Keratinocyte (primary cell): ENCODE results near the gene ZFP69. TPM values are rescaled to one million over a fixed set of nuclear protein-coding genes. Genes with fewer than 3 reads are reported as not detected.

Source experiments
- DNase-seq: peaks from one replicate; pipeline ENCODE4 v3.0.0-alpha.2; 2011; ENCODE audit warnings: low read depth, missing footprints, low spot score
- FAIRE-seq: peaks from 2 replicates; lab custom pipeline; 2011; peaks lifted over from hg19 to GRCh38; lab: Jason Lieb, UNC
- H2AFZ ChIP-seq: 2 replicates; pipeline ENCODE4 v1.6.0; 2012; ENCODE audit warnings: low read length, control low read depth, inconsistent platforms; ENCODE audit not compliant: control insufficient read depth
- H3K27ac ChIP-seq: 2 replicates; pipeline ENCODE4 v1.5.1; 2011; ENCODE audit warnings: low read length; ENCODE audit not compliant: control insufficient read depth, insufficient read depth
- H3K27me3 ChIP-seq: 3 replicates; pipeline ENCODE4 v1.6.0; 2011; ENCODE audit warnings: low read length; ENCODE audit not compliant: control insufficient read depth, insufficient read depth; ENCODE audit errors: extremely low read depth
- H3K36me3 ChIP-seq, 2 experiments: 2 replicates in 1 of 2; 3 replicates in 1 of 2; pipeline ENCODE4 v1.5.1; 2011; ENCODE audit warnings: low read length in 2 of 2, mild to moderate bottlenecking in 1 of 2; ENCODE audit not compliant: control insufficient read depth in 2 of 2, insufficient read depth in 2 of 2; ENCODE audit errors: extremely low read depth in 1 of 2
- H3K4me1 ChIP-seq: 3 replicates; pipeline ENCODE4 v1.5.1; 2011; ENCODE audit warnings: low read length; ENCODE audit not compliant: control insufficient read depth, insufficient read depth; ENCODE audit errors: extremely low read depth
- H3K4me2 ChIP-seq: 3 replicates; pipeline ENCODE4 v1.6.0; 2011; ENCODE audit warnings: low read depth, low read length; ENCODE audit not compliant: control insufficient read depth, insufficient read depth; ENCODE audit errors: extremely low read depth
- H3K4me3 ChIP-seq, 3 experiments: fragments of 200-600 bp in 1 of 3; sonication (generic) in 1 of 3; 2 replicates in 2 of 3; 3 replicates in 1 of 3; pipeline ENCODE4 v1.5.1; 2011 to 2016; ENCODE audit warnings: low read length in 3 of 3, mild to moderate bottlenecking in 3 of 3, control low read depth in 2 of 3, inconsistent platforms in 1 of 3, low read depth in 1 of 3, mixed read lengths in 1 of 3, mixed run types in 1 of 3, moderate library complexity in 1 of 3; ENCODE audit not compliant: control insufficient read depth in 2 of 3, insufficient read depth in 2 of 3; ENCODE audit errors: extremely low read depth in 1 of 3
- H3K79me2 ChIP-seq: 2 replicates; pipeline ENCODE4 v1.6.0; 2012; ENCODE audit warnings: low read length; ENCODE audit not compliant: control insufficient read depth, insufficient read depth
- H3K9ac ChIP-seq: 3 replicates; pipeline ENCODE4 v1.6.0; 2011; ENCODE audit warnings: low read length; ENCODE audit not compliant: control insufficient read depth, insufficient read depth; ENCODE audit errors: extremely low read depth
- H3K9me1 ChIP-seq: 3 replicates; pipeline ENCODE4 v1.6.0; 2011; ENCODE audit warnings: low read length; ENCODE audit not compliant: control insufficient read depth, insufficient read depth; ENCODE audit errors: extremely low read depth
- H3K9me3 ChIP-seq: 2 replicates; pipeline ENCODE4 v1.5.1; 2012; ENCODE audit warnings: low read depth, low read length; ENCODE audit not compliant: control insufficient read depth
- H4K20me1 ChIP-seq: 3 replicates; pipeline ENCODE4 v1.6.0; 2011; ENCODE audit warnings: low read length; ENCODE audit not compliant: control insufficient read depth, insufficient read depth; ENCODE audit errors: extremely low read depth
- CTCF ChIP-seq, 3 experiments: IDR thresholded peaks in 1 of 3; conservative IDR thresholded peaks in 1 of 3; optimal IDR thresholded peaks in 1 of 3; 2 replicates in 2 of 3; 3 replicates in 1 of 3; pipeline versions ENCODE3 to v1.5.1; 2011; ENCODE audit warnings: low read length in 3 of 3, mild to moderate bottlenecking in 3 of 3, moderate library complexity in 2 of 3, control low read depth in 1 of 3, inconsistent platforms in 1 of 3; ENCODE audit not compliant: insufficient read depth in 2 of 3; ENCODE audit errors: extremely low read depth in 1 of 3
- EZH2 ChIP-seq: IDR thresholded peaks from one replicate; pipeline ENCODE4 v1.6.1; 2012; ENCODE audit warnings: inconsistent platforms, mild to moderate bottlenecking, low read length, moderate library complexity
- dilution Hi-C: fragments of 300-500 bp; cut with MboI; formaldehyde crosslinking; loops from one replicate; pipeline ENCODE4 v1.7.0; 2020; ENCODE audit warnings: low sequenced_read_pairs; ENCODE audit not compliant: extremely low pct_ligation_motif_present
- polyA plus RNA-seq, 5 experiments: library from polyadenylated mRNA; depleted of rRNA in 3 of 5; stranded (reverse) in 3 of 5; stranded (forward) in 1 of 5; unstranded in 1 of 5; fragments of >200 nt; gene quantifications; 1 replicate in 1 of 5; 2 replicates in 3 of 5; 3 replicates in 1 of 5; pipeline versions ENCODE4 v1.2.1 to v1.2.3, GENCODE V29; 2011 to 2012; ENCODE audit warnings: missing spikeins in 2 of 5, low read depth in 1 of 5, low replicate concordance in 1 of 5

ZFP69 gene
- polyA plus RNA-seq, 1 donor (not counting 4 experiments of a cell fraction or from before 2014, with no cell fraction given), result 3.5 TPM

- Histone ChIP-seq H3K9me3 (no peaks in the 10 kb centered on the region), H3K27me3 (no peaks in the 10 kb centered on the region), H3K4me1 (no peaks in the 10 kb centered on the region), H3K79me2 (no peaks in the 10 kb centered on the region), H4K20me1 (no peaks in the 10 kb centered on the region), H3K4me2 (no peak overlapping the region), H3K9me1 (no peaks in the 10 kb centered on the region), H3K4me3 (no peak overlapping the region), H3K36me3 (no peaks in the 10 kb centered on the region), H2AFZ (no peak overlapping the region), H3K9ac (no peak overlapping the region), H3K27ac (no peak overlapping the region)
- DNase-seq, result no peak
- dilution Hi-C loops, result no loop called here
- no peak for TF ChIP-seq EZH2
- no peak for TF ChIP-seq CTCF (optimal IDR thresholded peaks at IDR 0.05 in 1 of 3, IDR thresholded peaks at IDR 0.05 in 1 of 3, conservative IDR thresholded peaks at IDR 0.05 in 1 of 3; ENCODE audit: extremely low read depth in 1 of 3, insufficient read depth in 2 of 3, low read length in 3 of 3)
- no peak for FAIRE-seq
These were observed 37.8 kb upstream of the ZFP69 start for GRCh38 chr1:40439247-40439646.

- peak; percentile 33 for DNase-seq
- H3K9me3 ChIP-seq, result peaks cover 3% of the 10 kb centered on the region
- peaks cover 13% of the 10 kb centered on the region for H3K4me1 ChIP-seq
- H3K9me1 ChIP-seq, result no peaks in the 10 kb centered on the region
- peak within 1 kb of the TSS; percentile 82 for H3K9ac ChIP-seq
- no peak for TF ChIP-seq EZH2
- peak in 1 of 3 experiments; percentile 4 for TF ChIP-seq CTCF (optimal IDR thresholded peaks at IDR 0.05 in 1 of 3, IDR thresholded peaks at IDR 0.05 in 1 of 3, conservative IDR thresholded peaks at IDR 0.05 in 1 of 3; ENCODE audit: extremely low read depth in 1 of 3, insufficient read depth in 2 of 3, low read length in 3 of 3)
- dilution Hi-C loops, result no loop called here
- peak within 1 kb of the TSS; percentile 61 to 82 (median 66) for H3K4me3 ChIP-seq
- H3K36me3 ChIP-seq, result no peaks in the 10 kb centered on the region
- peak within 1 kb of the TSS; percentile 88 for H3K4me2 ChIP-seq
- H2AFZ ChIP-seq, result peak within 1 kb of the TSS; percentile 91
- H3K79me2 ChIP-seq, result no peaks in the 10 kb centered on the region
- H3K27me3 ChIP-seq, result no peaks in the 10 kb centered on the region
- peak within 1 kb of the TSS; percentile 48 for H3K27ac ChIP-seq
- H4K20me1 ChIP-seq, result no peaks in the 10 kb centered on the region
- no peak for FAIRE-seq
These were observed 27.2 kb upstream of the ZFP69 start, which contains the start of gene ZFP69B for GRCh38 chr1:40449684-40450494. TSS of gene ZFP69B (plus strand) at chr1:40450476. CDS start at chr1:40450962, 486 bp downstream.
